Sigmoid colon (tissue), 4 donors: ENCODE data around the gene ASIP.

Experiments
- CTCF ChIP-seq, 4 experiments: fragments of 450-650 bp in 3 of 4; fragments of 200-600 bp in 1 of 4; IDR thresholded peaks; one replicate each; pipeline ENCODE4 v1.5.1; 2016 to 2019; ENCODE audit warnings: antibody characterized with exemption in 4 of 4, mild to moderate bottlenecking in 3 of 4, moderate library complexity in 2 of 4
- EP300 ChIP-seq, 4 donors: sonication (generic); formaldehyde crosslinking; IDR thresholded peaks; one replicate each; pipeline ENCODE4 v1.6.1; 2017; ENCODE audit warnings: antibody characterized with exemption in 4 of 4
- POLR2A ChIP-seq, 2 donors: fragments of 450-650 bp; IDR thresholded peaks; one replicate each; pipeline ENCODE4 v1.6.1; 2016; ENCODE audit warnings: antibody characterized with exemption in 2 of 2, mild to moderate bottlenecking in 2 of 2, moderate library complexity in 2 of 2

GRCh38 chr20:34242879-34243278 lies 1.7 kb downstream of the ASIP start:
- TF ChIP-seq EP300 (IDR thresholded peaks at IDR 0.05) (no peak), POLR2A (IDR thresholded peaks at IDR 0.05) (no peak), CTCF (IDR thresholded peaks at IDR 0.05) (no peak)
